GM12892 (cell line): Measurements from ENCODE around the gene ADRM1.

Source experiments
- POLR2A ChIP-seq: IDR thresholded peaks from 2 replicates; pipeline ENCODE4 v1.6.1; 2011; ENCODE audit warnings: low read depth, low read length, control low read depth
- POLR2AphosphoS5 ChIP-seq: IDR thresholded peaks from 2 replicates; pipeline ENCODE4 v1.6.1; 2011; ENCODE audit warnings: low read depth, low read length, control low read depth
- TAF1 ChIP-seq: IDR thresholded peaks from 2 replicates; pipeline ENCODE4 v1.6.1; 2011; ENCODE audit warnings: low read depth, mild to moderate bottlenecking, control low read depth, low read length, borderline replicate concordance

- TF ChIP-seq TAF1 (no peak), POLR2AphosphoS5 (no peak), POLR2A (no peak)
These were observed 15.9 kb downstream of the ADRM1 start for GRCh38 chr20:62318400-62319345.
